ENCODE data around the gene KCTD18.

KCTD18 gene

GRCh38 chr2:200444530-200444929 is 65.3 kb downstream of the KCTD18 start:
- no peak for DNase-seq (ENCODE audit: low read depth)
- no peak overlapping the region for H3K4me3 ChIP-seq (ENCODE audit: low read length)
- TF ChIP-seq CTCF (conservative IDR thresholded peaks at IDR 0.05; ENCODE audit: low read length): no peak

- no peak for TF ChIP-seq CTCF (conservative IDR thresholded peaks at IDR 0.05; ENCODE audit: low read length)
- peak; percentile 44 for DNase-seq (ENCODE audit: low read depth)
- no peak overlapping the region for H3K4me3 ChIP-seq (ENCODE audit: low read length)
Observed at GRCh38 chr2:200443916-200444315, 66.0 kb downstream of the KCTD18 start.

GRCh38 chr2:200443376-200443775 is 66.5 kb downstream of the KCTD18 start:
- no peak for DNase-seq (ENCODE audit: low read depth)
- no peak overlapping the region for H3K4me3 ChIP-seq (ENCODE audit: low read length)
- no peak for TF ChIP-seq CTCF (conservative IDR thresholded peaks at IDR 0.05; ENCODE audit: low read length)

GRCh38 chr2:200442471-200442870 is 67.4 kb downstream of the KCTD18 start:
- no peak overlapping the region for H3K4me3 ChIP-seq (ENCODE audit: low read length)
- DNase-seq (ENCODE audit: low read depth): peak; percentile 74
- no peak for TF ChIP-seq CTCF (conservative IDR thresholded peaks at IDR 0.05; ENCODE audit: low read length)

- TF ChIP-seq CTCF (conservative IDR thresholded peaks at IDR 0.05; ENCODE audit: low read length): no peak
- no peak overlapping the region for H3K4me3 ChIP-seq (ENCODE audit: low read length)
- no peak for DNase-seq (ENCODE audit: low read depth)
Observed at GRCh38 chr2:200439981-200440380, 69.9 kb downstream of the KCTD18 start.

Measured in AG10803 (cell line).